HepG2 (cell line): ENCODE measurements around the gene NCOA4. TPM values are rescaled to one million over a fixed set of nuclear protein-coding genes. Genes with fewer than 3 reads are reported as not detected.

Experiments used
- ATAC-seq: fragments of 200-7000 bp; cut with Tn5 transposase; 3 replicates; pipeline ENCODE4 v1.9.1; 2020; ENCODE audit warnings: mild to moderate bottlenecking, moderate library complexity
- BruUV-seq: library from RNA; stranded (reverse); fragments of 400-500 nt; replicated peaks from 2 replicates; lab custom pipeline; 2021; lab: Mats Ljungman, UMichigan
- CTCF ChIA-PET: fragments of 300-600 bp; formaldehyde crosslinking; extraction: SDS; loops from one replicate; lab custom pipeline; 2021; ENCODE audit warnings: low total read pairs, inconsistent platforms, low intra/inter-chr PET ratio; lab: Yijun Ruan, JAX
- POLR2A ChIA-PET: fragments of 350-600 bp; sonication (Branson Sonifier 250); formaldehyde crosslinking; loops from one replicate; lab custom pipeline; 2020; ENCODE audit warnings: antibody characterized with exemption, inconsistent platforms; lab: Yijun Ruan, JAX
- DNase-seq: peaks from one replicate; pipeline ENCODE4 v3.0.0-alpha.2; 2015; ENCODE audit warnings: low spot score
- FAIRE-seq: peaks from 3 replicates; lab custom pipeline; 2011; peaks lifted over from hg19 to GRCh38; lab: Jason Lieb, UNC
- H2AFZ ChIP-seq: one replicate; pipeline ENCODE4 v1.6.1; 2011; ENCODE audit warnings: low read length, inconsistent platforms
- H3K27ac ChIP-seq: fragments of 300-600 bp; 3 replicates; pipeline ENCODE4 v1.8.0; 2011; ENCODE audit warnings: mixed run types, mild to moderate bottlenecking, mixed read lengths, low read length, inconsistent platforms; ENCODE audit not compliant: insufficient read depth; ENCODE audit errors: extremely low read length
- H3K27me3 ChIP-seq, 2 experiments: fragments of 200-600 bp in 1 of 2; 2 replicates in 1 of 2; 3 replicates in 1 of 2; pipeline versions ENCODE4 v1.6.0 to v1.8.0; 2011; ENCODE audit warnings: low read length in 2 of 2, mild to moderate bottlenecking in 2 of 2, moderate library complexity in 2 of 2, inconsistent platforms in 1 of 2; ENCODE audit not compliant: insufficient read depth in 2 of 2, control insufficient read depth in 1 of 2
- H3K36me3 ChIP-seq, 2 experiments: fragments of 200-600 bp in 1 of 2; replicated peaks in 1 of 2; 2 replicates in 1 of 2; 3 replicates in 1 of 2; pipeline versions ENCODE4 v1.5.1 to v1.8.0; 2011; ENCODE audit warnings: low read length in 2 of 2, inconsistent platforms in 1 of 2; ENCODE audit not compliant: insufficient read depth in 2 of 2, control insufficient read depth in 1 of 2
- H3K4me1 ChIP-seq: 2 replicates; pipeline ENCODE4 v1.5.1; 2012; ENCODE audit warnings: low read length, inconsistent platforms; ENCODE audit not compliant: insufficient read depth
- H3K4me2 ChIP-seq: 2 replicates; pipeline ENCODE4 v1.6.0; 2011; ENCODE audit warnings: low read depth, low read length, inconsistent platforms
- H3K4me3 ChIP-seq, 3 experiments: fragments of 200-600 bp in 1 of 3; sonication (generic), shearing (Covaris generic) in 1 of 3; replicated peaks in 1 of 3; 2 replicates each; pipeline ENCODE4 v1.5.1; 2011 to 2016; ENCODE audit warnings: low read length in 3 of 3, inconsistent platforms in 2 of 3, low read depth in 2 of 3, mild to moderate bottlenecking in 2 of 3, control low read depth in 1 of 3, mixed read lengths in 1 of 3; ENCODE audit not compliant: insufficient read depth in 1 of 3
- H3K79me2 ChIP-seq: one replicate; pipeline ENCODE4 v1.6.1; 2011; ENCODE audit warnings: low read length, inconsistent platforms; ENCODE audit not compliant: insufficient read depth
- H3K9ac ChIP-seq: 2 replicates; pipeline ENCODE4 v1.6.0; 2011; ENCODE audit warnings: mild to moderate bottlenecking, low read depth, low read length, inconsistent platforms; ENCODE audit not compliant: insufficient read depth
- H3K9me3 ChIP-seq: 2 replicates; pipeline ENCODE4 v1.5.1; 2012; ENCODE audit warnings: mild to moderate bottlenecking, low read length
- H4K20me1 ChIP-seq: 2 replicates; pipeline ENCODE4 v1.6.0; 2011; ENCODE audit warnings: inconsistent platforms, mild to moderate bottlenecking, low read length, moderate library complexity; ENCODE audit not compliant: insufficient read depth
- PATZ1 ChIP-seq: sonication (generic); formaldehyde crosslinking; IDR thresholded peaks from 2 replicates; pipeline ENCODE4 v1.4.0; 2020; ENCODE audit warnings: missing genetic modification reagents
- POGK ChIP-seq: sonication (generic); formaldehyde crosslinking; conservative IDR thresholded peaks from 2 replicates; pipeline ENCODE4 v1.8.0; 2022; ENCODE audit warnings: mild to moderate bottlenecking, moderate library complexity, missing genetic modification reagents
- RAD51 ChIP-seq: fragments of 450-650 bp; IDR thresholded peaks from 2 replicates; pipeline ENCODE4 v1.6.1; 2016; ENCODE audit warnings: borderline replicate concordance
- THAP7 ChIP-seq: sonication (generic); formaldehyde crosslinking; IDR thresholded peaks from 2 replicates; pipeline ENCODE4 v1.8.1; 2023; ENCODE audit warnings: mild to moderate bottlenecking, missing genetic modification reagents
- ZNF276 ChIP-seq: sonication (generic); formaldehyde crosslinking; IDR thresholded peaks from 2 replicates; pipeline ENCODE4 v1.4.0; 2020; ENCODE audit warnings: mild to moderate bottlenecking, low read depth, missing genetic modification reagents
- ZNF383 ChIP-seq: sonication (generic); formaldehyde crosslinking; IDR thresholded peaks from 2 replicates; pipeline ENCODE4 v1.4.0; 2020; ENCODE audit warnings: missing genetic modification reagents, mild to moderate bottlenecking, borderline replicate concordance
- ZNF569 ChIP-seq: sonication (generic); formaldehyde crosslinking; IDR thresholded peaks from 2 replicates; pipeline ENCODE4 v1.5.0; 2020; ENCODE audit warnings: mild to moderate bottlenecking, missing genetic modification reagents, moderate library complexity, borderline replicate concordance
- ZNF841 ChIP-seq: sonication (generic); formaldehyde crosslinking; IDR thresholded peaks from 2 replicates; pipeline ENCODE4 v1.8.1; 2023; ENCODE audit warnings: missing genetic modification reagents, borderline replicate concordance
- ZSCAN12 ChIP-seq: sonication (generic); formaldehyde crosslinking; IDR thresholded peaks from 2 replicates; pipeline ENCODE4 v1.9.0; 2021; ENCODE audit warnings: mild to moderate bottlenecking, missing genetic modification reagents
- WGBS: methylation state at CpG from one replicate; pipeline ENCODE4 v1.1.6; 2017; ENCODE audit warnings: low lambda C conversion rate; 5-methylcytosine and 5-hydroxymethylcytosine counted together
- in situ Hi-C: cut with HindIII; loops from 2 replicates; pipeline ENCODE4 v1.10.0; 2017; ENCODE audit warnings: low pct_unique_long_range_greater_than_20kb; ENCODE audit not compliant: extremely low pct_ligation_motif_present
- intact Hi-C: fragments of 100-400 bp; cut with micrococcal nuclease; formaldehyde crosslinking; loops from one replicate; pipeline ENCODE4 v1.10.0; 2022; ENCODE audit not compliant: unreplicated experiment
- polyA plus RNA-seq, 8 experiments: library from polyadenylated mRNA; depleted of rRNA in 3 of 8; stranded (reverse) in 7 of 8; unstranded in 1 of 8; fragments of >200 nt; fragmentation: Illumina TruSeq in 4 of 8; extraction: Trizol in 4 of 8; gene quantifications; 2 replicates each; pipeline versions ENCODE4 v1.2.1 to v1.2.3, GENCODE V29; 2011 to 2016; ENCODE audit warnings: low read depth in 4 of 8, missing spikeins in 1 of 8, mixed read lengths in 1 of 8; ENCODE audit not compliant: insufficient read depth in 1 of 8
- total RNA-seq, 5 experiments: library from RNA; depleted of rRNA; stranded (reverse); fragments of >200 nt; fragmentation: Illumina TruSeq; extraction: Trizol; gene quantifications; 2 replicates each; pipeline ENCODE4 v1.2.3, GENCODE V29; 2016; ENCODE audit warnings: low read depth in 1 of 5
- TF ChIP-seq, protein P1 (sequence below): IDR thresholded peaks from 2 replicates; pipeline ENCODE4 v1.6.1; 2016; ENCODE audit warnings: control low read depth

NCOA4 gene
- total and polyA plus RNA-seq, 2 of the 13 experiments (the other 11 are each of a cell fraction or from before 2014, with no cell fraction given), result 306 to 400 TPM

- TF ChIP-seq ZNF276 (CRISPR knock-in tag), result no peak
These were observed 3.2 kb upstream of the NCOA4 start (continued) for GRCh38 chr10:46033602-46034011.

GRCh38 chr10:46031648-46032532 is 1.5 kb upstream of the NCOA4 start:
- DNase-seq (peak; percentile 95), ATAC-seq (peak; percentile 58), FAIRE-seq (no peak)
- H3K36me3 ChIP-seq, result peaks cover 0 to 6% of the 10 kb centered on the region in 2 experiments; a peak in 2 of 5 replicates
- ChIA-PET POLR2A (interaction anchor here (0.7 to 3.8 kb wide), 14 partner anchors 8 to 1051 kb away, joined by 3 to 53 read pairs (median 5); partner anchors contain the start of genes MSMB and TIMM23), CTCF (no interaction called here)
- in situ Hi-C loops (loop anchor here (5.0 kb wide), 1 partner anchor 60 kb away; no protein-coding TSS in a partner anchor), intact Hi-C loops (loop anchor here (5.0 kb wide), 1 partner anchor 60 kb away; no protein-coding TSS in a partner anchor)
- H2AFZ ChIP-seq, result no peak overlapping the region
- TSS peak; percentile 54 for BruUV-seq
- H3K27me3 ChIP-seq, result no peaks in the 10 kb centered on the region; a peak in 1 of 5 replicates
- peaks cover 79% of the 10 kb centered on the region for H3K4me1 ChIP-seq
- peak overlapping the region; percentile 96 for H3K9ac ChIP-seq
- peaks cover 48% of the 10 kb centered on the region for H3K79me2 ChIP-seq
- 2% methylated on average over 6 of the region's 6 CpGs for WGBS
- H3K4me3 ChIP-seq, result peak overlapping the region; percentile 85 to 92 (median 88)
- peak overlapping the region; percentile 93 for H3K4me2 ChIP-seq
- H4K20me1 ChIP-seq, result peaks cover 17% of the 10 kb centered on the region
- H3K27ac ChIP-seq, result peak overlapping the region; percentile 86
- no peaks in the 10 kb centered on the region for H3K9me3 ChIP-seq
- TF ChIP-seq THAP7 (CRISPR knock-in tag) (no peak), ZNF383 (CRISPR knock-in tag) (no peak), ZNF569 (no peak), ZNF841 (CRISPR knock-in tag) (no peak), PATZ1 (peak; percentile 82), POGK (CRISPR knock-in tag) (peak; percentile 65; the same call in 1 of the 2 replicates), ZSCAN12 (no peak), RAD51 (no peak)
- TF ChIP-seq, protein P1, sequence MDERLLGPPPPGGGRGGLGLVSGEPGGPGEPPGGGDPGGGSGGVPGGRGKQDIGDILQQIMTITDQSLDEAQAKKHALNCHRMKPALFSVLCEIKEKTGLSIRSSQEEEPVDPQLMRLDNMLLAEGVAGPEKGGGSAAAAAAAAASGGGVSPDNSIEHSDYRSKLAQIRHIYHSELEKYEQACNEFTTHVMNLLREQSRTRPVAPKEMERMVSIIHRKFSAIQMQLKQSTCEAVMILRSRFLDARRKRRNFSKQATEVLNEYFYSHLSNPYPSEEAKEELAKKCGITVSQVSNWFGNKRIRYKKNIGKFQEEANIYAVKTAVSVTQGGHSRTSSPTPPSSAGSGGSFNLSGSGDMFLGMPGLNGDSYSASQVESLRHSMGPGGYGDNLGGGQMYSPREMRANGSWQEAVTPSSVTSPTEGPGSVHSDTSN (CRISPR knock-in tag), result no peak
